Gastrocnemius medialis (tissue), 4 donors: Measurements from ENCODE around the gene TMEM150B.

Source experiments
- POLR2A ChIP-seq, 2 donors: fragments of 450-650 bp; IDR thresholded peaks; one replicate each; pipeline ENCODE4 v1.6.1; 2017; ENCODE audit warnings: antibody characterized with exemption in 2 of 2, mild to moderate bottlenecking in 2 of 2, moderate library complexity in 2 of 2
- TF ChIP-seq, protein P1 (sequence below), 5 experiments: fragments of 450-650 bp in 3 of 5; fragments of 200-600 bp in 2 of 5; sonication (generic) in 2 of 5; IDR thresholded peaks in 4 of 5; conservative IDR thresholded peaks in 1 of 5; 1 replicate in 4 of 5; 2 replicates in 1 of 5; pipeline ENCODE4 v1.5.1; 2016 to 2019; ENCODE audit warnings: antibody characterized with exemption in 5 of 5, mild to moderate bottlenecking in 3 of 5, moderate library complexity in 3 of 5

DNA sequence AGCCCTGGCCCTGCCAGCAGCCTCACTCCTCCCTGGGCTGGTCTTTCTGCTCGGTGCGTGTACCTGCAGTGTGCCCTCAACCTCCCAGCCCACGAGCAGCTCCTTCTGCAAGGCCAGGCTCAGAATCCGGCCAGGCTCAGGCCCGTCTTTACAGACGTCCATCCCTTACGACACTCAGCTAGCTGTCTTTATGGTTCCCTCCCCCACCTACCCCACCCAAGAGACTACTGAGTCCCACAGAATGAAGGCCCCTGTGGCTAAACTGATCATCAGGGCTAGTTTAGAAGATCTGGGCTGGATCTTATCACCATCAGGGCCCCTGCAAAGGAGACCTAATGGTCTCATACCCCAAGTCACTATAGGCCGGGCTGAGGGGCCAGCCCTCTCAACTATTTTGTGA lies 10.7 kb downstream of the TMEM150B start:
- TF ChIP-seq, protein P1, sequence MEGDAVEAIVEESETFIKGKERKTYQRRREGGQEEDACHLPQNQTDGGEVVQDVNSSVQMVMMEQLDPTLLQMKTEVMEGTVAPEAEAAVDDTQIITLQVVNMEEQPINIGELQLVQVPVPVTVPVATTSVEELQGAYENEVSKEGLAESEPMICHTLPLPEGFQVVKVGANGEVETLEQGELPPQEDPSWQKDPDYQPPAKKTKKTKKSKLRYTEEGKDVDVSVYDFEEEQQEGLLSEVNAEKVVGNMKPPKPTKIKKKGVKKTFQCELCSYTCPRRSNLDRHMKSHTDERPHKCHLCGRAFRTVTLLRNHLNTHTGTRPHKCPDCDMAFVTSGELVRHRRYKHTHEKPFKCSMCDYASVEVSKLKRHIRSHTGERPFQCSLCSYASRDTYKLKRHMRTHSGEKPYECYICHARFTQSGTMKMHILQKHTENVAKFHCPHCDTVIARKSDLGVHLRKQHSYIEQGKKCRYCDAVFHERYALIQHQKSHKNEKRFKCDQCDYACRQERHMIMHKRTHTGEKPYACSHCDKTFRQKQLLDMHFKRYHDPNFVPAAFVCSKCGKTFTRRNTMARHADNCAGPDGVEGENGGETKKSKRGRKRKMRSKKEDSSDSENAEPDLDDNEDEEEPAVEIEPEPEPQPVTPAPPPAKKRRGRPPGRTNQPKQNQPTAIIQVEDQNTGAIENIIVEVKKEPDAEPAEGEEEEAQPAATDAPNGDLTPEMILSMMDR (IDR thresholded peaks at IDR 0.05 in 4 of 5, conservative IDR thresholded peaks at IDR 0.05 in 1 of 5), result no peak
- TF ChIP-seq POLR2A (IDR thresholded peaks at IDR 0.05), result no peak
